Smooth muscle cell (in vitro differentiated cells): Measurements from ENCODE around the gene PPA2. TPM values are rescaled to one million over a fixed set of nuclear protein-coding genes. Genes with fewer than 3 reads are reported as not detected.

ENCODE experiments used
- DNase-seq: peaks from one replicate; lab custom pipeline; 2025; ENCODE audit not compliant: unreplicated experiment; lab: John Stamatoyannopoulos, UW
- H2AFZ ChIP-seq: fragments of 200-600 bp; sonication (generic); 2 replicates; pipeline ENCODE4 v1.6.0; 2016; ENCODE audit warnings: antibody characterized with exemption, low read depth, mild to moderate bottlenecking
- H3F3A ChIP-seq: fragments of 200-600 bp; sonication (generic); 2 replicates; pipeline ENCODE4 v1.6.0; 2017; ENCODE audit warnings: antibody characterized with exemption, low read depth
- H3K27ac ChIP-seq: fragments of 200-600 bp; sonication (generic); 2 replicates; pipeline ENCODE4 v1.5.1; 2016; ENCODE audit warnings: low read depth, mild to moderate bottlenecking
- H3K27me3 ChIP-seq: fragments of 200-600 bp; sonication (generic); 2 replicates; pipeline ENCODE4 v1.6.1; 2016; ENCODE audit warnings: low read depth, mild to moderate bottlenecking
- H3K36me3 ChIP-seq: fragments of 200-600 bp; sonication (generic); 2 replicates; pipeline ENCODE4 v1.5.1; 2016; ENCODE audit warnings: low read depth
- H3K4me1 ChIP-seq: fragments of 200-600 bp; sonication (generic); 2 replicates; pipeline ENCODE4 v1.5.1; 2016; ENCODE audit warnings: low read depth
- H3K4me2 ChIP-seq: fragments of 200-600 bp; sonication (generic); 2 replicates; pipeline ENCODE4 v1.6.0; 2016; ENCODE audit warnings: mild to moderate bottlenecking
- H3K4me3 ChIP-seq: fragments of 200-600 bp; sonication (generic); 2 replicates; pipeline ENCODE4 v1.5.1; 2016; ENCODE audit warnings: mild to moderate bottlenecking
- H3K79me2 ChIP-seq: fragments of 200-600 bp; sonication (generic); 2 replicates; pipeline ENCODE4 v1.6.0; 2016; ENCODE audit warnings: low read depth, mild to moderate bottlenecking
- H3K9ac ChIP-seq: fragments of 200-600 bp; sonication (generic); 2 replicates; pipeline ENCODE4 v1.6.0; 2016; ENCODE audit warnings: low read depth
- H3K9me3 ChIP-seq: fragments of 200-600 bp; sonication (generic); replicated peaks from 2 replicates; pipeline ENCODE4 v1.5.1; 2016; ENCODE audit warnings: low read depth
- H4K20me1 ChIP-seq: fragments of 200-600 bp; sonication (generic); 2 replicates; pipeline ENCODE4 v1.6.0; 2016; ENCODE audit warnings: low read depth
- WGBS: methylation state at CpG from one replicate; pipeline ENCODE4 v1.1.7; 2016; ENCODE audit warnings: low lambda C conversion rate; 5-methylcytosine and 5-hydroxymethylcytosine counted together
- polyA plus RNA-seq: library from polyadenylated mRNA; unstranded; fragments of >200 nt; fragmentation: Nextera tagmentation; extraction: Ambion mirVana; gene quantifications from 2 replicates; pipeline ENCODE4 v1.2.1, GENCODE V29; 2016
- total RNA-seq: library from RNA; depleted of rRNA; stranded (reverse); fragments of >200 nt; gene quantifications from 2 replicates; pipeline ENCODE4 v1.2.3, GENCODE V29; 2014
- TF ChIP-seq, protein P1 (sequence below): fragments of 200-600 bp; sonication (generic); IDR thresholded peaks from 2 replicates; pipeline ENCODE4 v1.5.1; 2017; ENCODE audit warnings: borderline replicate concordance, mild to moderate bottlenecking, antibody characterized with exemption; ENCODE audit not compliant: insufficient read depth, poor library complexity, severe bottlenecking

The PPA2 gene
- total and polyA plus RNA-seq, 2 experiments from 2014 or later, result 84.4 to 96.5 TPM

DNA sequence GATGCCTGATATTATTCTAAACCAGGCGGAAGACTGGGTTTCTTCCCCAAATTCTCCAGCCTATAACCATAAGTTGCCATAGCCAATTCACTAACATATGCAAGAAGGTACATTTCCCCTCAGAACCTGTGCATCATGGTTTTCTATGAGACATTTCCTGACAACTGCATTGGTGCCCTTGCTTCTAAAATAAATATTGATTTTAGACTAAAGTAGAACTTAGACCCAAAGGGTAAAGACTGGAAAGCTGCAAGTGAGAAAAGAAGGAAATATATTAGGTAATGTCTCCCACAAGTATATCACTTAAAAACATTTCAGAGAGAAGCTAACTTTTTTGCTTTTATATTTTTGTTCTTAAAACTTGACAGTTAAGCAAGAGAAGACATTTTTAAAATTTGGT lies 125.1 kb downstream of the PPA2 start:
- Histone ChIP-seq H3K4me2 (no peak overlapping the region), H3K27me3 (no peaks in the 10 kb centered on the region), H4K20me1 (no peaks in the 10 kb centered on the region), H3K79me2 (no peaks in the 10 kb centered on the region), H3K27ac (no peak overlapping the region), H3K9ac (no peak overlapping the region), H3K36me3 (no peaks in the 10 kb centered on the region), H3K4me3 (no peak overlapping the region), H3K4me1 (no peaks in the 10 kb centered on the region), H3F3A (no peaks in the 10 kb centered on the region), H3K9me3 (no peaks in the 10 kb centered on the region), H2AFZ (no peak overlapping the region)
- WGBS, result 100% methylated on average over 1 of the region's 1 CpG
- DNase-seq, result no peak
- TF ChIP-seq, protein P1, sequence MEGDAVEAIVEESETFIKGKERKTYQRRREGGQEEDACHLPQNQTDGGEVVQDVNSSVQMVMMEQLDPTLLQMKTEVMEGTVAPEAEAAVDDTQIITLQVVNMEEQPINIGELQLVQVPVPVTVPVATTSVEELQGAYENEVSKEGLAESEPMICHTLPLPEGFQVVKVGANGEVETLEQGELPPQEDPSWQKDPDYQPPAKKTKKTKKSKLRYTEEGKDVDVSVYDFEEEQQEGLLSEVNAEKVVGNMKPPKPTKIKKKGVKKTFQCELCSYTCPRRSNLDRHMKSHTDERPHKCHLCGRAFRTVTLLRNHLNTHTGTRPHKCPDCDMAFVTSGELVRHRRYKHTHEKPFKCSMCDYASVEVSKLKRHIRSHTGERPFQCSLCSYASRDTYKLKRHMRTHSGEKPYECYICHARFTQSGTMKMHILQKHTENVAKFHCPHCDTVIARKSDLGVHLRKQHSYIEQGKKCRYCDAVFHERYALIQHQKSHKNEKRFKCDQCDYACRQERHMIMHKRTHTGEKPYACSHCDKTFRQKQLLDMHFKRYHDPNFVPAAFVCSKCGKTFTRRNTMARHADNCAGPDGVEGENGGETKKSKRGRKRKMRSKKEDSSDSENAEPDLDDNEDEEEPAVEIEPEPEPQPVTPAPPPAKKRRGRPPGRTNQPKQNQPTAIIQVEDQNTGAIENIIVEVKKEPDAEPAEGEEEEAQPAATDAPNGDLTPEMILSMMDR, result no peak

DNA sequence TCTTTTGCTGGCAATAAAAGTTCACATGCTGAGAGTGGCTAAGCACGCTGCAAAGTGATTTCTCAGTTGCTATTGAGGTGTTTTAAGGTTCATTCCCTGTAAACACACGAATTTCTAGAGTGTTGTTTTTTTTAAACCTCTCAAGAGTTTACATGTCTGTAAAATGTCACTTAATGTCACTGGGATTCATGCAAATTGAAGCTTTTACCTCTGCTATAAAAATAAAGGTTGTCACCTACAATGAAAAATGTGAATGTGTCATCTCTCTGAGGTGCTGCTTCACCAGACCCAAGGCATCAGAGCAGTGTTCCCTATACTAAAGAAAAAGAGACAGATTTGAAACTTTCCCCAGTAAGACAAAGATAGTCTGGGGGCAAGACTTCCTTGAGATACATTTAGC lies 127.0 kb downstream of the PPA2 start:
- Histone ChIP-seq H3K79me2 (no peaks in the 10 kb centered on the region), H3F3A (no peaks in the 10 kb centered on the region), H3K4me2 (no peak overlapping the region), H3K36me3 (no peaks in the 10 kb centered on the region), H2AFZ (no peak overlapping the region), H3K9me3 (no peaks in the 10 kb centered on the region), H3K4me1 (no peaks in the 10 kb centered on the region), H4K20me1 (no peaks in the 10 kb centered on the region), H3K4me3 (no peak overlapping the region), H3K27me3 (no peaks in the 10 kb centered on the region), H3K27ac (no peak overlapping the region), H3K9ac (no peak overlapping the region)
- no peak for DNase-seq
- TF ChIP-seq, protein P1, result no peak
- 84% methylated on average over 2 of the region's 2 CpGs for WGBS

DNA sequence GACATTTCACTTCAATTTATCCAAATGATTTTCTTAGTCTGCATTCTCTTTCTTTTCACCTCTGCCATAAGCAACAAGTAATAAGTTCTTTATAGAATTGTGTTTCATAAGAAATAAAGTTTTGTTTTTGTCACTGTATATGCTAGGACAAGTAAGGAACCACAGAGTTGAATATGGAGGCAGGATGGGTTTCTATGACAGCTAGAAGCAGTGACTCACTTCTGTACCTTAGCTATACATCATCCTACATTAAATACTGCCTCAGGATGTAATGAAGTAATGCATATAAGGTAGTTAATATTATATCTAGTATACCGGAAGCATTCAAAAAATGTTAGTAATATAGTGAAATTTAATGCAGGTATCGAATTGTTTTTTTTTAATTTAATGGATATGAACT lies 128.0 kb downstream of the PPA2 start:
- Histone ChIP-seq H3K36me3 (no peaks in the 10 kb centered on the region), H3K27ac (no peak overlapping the region), H3K9me3 (no peaks in the 10 kb centered on the region), H3K4me2 (no peak overlapping the region), H3F3A (no peaks in the 10 kb centered on the region), H3K9ac (no peak overlapping the region), H4K20me1 (no peaks in the 10 kb centered on the region), H2AFZ (no peak overlapping the region), H3K4me1 (no peaks in the 10 kb centered on the region), H3K4me3 (no peak overlapping the region), H3K27me3 (no peaks in the 10 kb centered on the region), H3K79me2 (no peaks in the 10 kb centered on the region)
- 97% methylated on average over 2 of the region's 2 CpGs for WGBS
- TF ChIP-seq, protein P1, result no peak
- DNase-seq, result no peak

DNA sequence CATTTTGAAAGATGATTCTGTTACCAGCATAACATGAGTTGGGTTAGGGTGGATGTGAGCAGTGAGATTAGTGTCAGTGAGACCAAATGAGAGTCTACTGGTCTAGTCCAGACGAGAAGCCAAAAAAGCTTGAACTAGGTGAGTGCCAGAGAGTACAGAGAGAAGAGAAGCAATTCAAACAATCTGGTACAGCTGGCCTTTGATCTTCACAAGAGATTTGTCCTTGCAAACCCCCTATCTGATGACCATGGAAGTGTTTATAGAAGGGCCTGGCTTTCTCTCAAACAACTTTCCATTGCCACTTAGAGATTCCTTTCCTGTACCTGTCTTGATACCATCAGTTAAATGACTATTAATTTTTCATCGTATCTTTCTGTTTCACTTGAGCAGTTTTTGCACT lies 128.5 kb downstream of the PPA2 start:
- WGBS, result 69% methylated on average over 2 of the region's 2 CpGs
- no peaks in the 10 kb centered on the region for H3K9me3 ChIP-seq

More for the DNA sequence above, 128.5 kb downstream of the PPA2 start:
- no peak overlapping the region for H3K9ac ChIP-seq
- H2AFZ ChIP-seq, result no peak overlapping the region
- H3K27ac ChIP-seq, result no peak overlapping the region
- no peaks in the 10 kb centered on the region for H3K79me2 ChIP-seq
- H3K27me3 ChIP-seq, result no peaks in the 10 kb centered on the region
- no peak overlapping the region for H3K4me2 ChIP-seq
- H4K20me1 ChIP-seq, result no peaks in the 10 kb centered on the region
- no peak overlapping the region for H3K4me3 ChIP-seq
- no peaks in the 10 kb centered on the region for H3F3A ChIP-seq
- no peaks in the 10 kb centered on the region for H3K36me3 ChIP-seq
- TF ChIP-seq, protein P1, result no peak
- no peaks in the 10 kb centered on the region for H3K4me1 ChIP-seq
- DNase-seq, result no peak
